WERI-Rb-1 (cell line): ENCODE measurements around the gene C1orf198.
A peak's percentile ranks its signal among the peaks of the same experiment; 100 is the strongest.

Experiments used
- DNase-seq: peaks from one replicate; pipeline ENCODE4 v3.0.0-alpha.2; 2020
- H3K27ac ChIP-seq: fragments of 250-450 bp; sonication (Bioruptor Pico); 2 replicates; pipeline ENCODE4 v1.5.1; 2020; ENCODE audit warnings: mild to moderate bottlenecking, moderate library complexity
- H3K27me3 ChIP-seq: fragments of 250-450 bp; sonication (Bioruptor Pico); 2 replicates; pipeline ENCODE4 v1.5.1; 2021; ENCODE audit warnings: mild to moderate bottlenecking, low read depth, moderate library complexity; ENCODE audit not compliant: insufficient read depth, severe bottlenecking
- H3K36me3 ChIP-seq: fragments of 250-450 bp; sonication (Bioruptor Pico); 2 replicates; pipeline ENCODE4 v1.5.1; 2020; ENCODE audit warnings: mild to moderate bottlenecking, moderate library complexity
- H3K4me3 ChIP-seq: 2 replicates; pipeline ENCODE4 v1.5.1; 2011; ENCODE audit warnings: low read depth, mild to moderate bottlenecking, control low read depth, low read length
- H3K9me3 ChIP-seq: fragments of 250-450 bp; sonication (Bioruptor Pico); 2 replicates; pipeline ENCODE4 v1.5.1; 2021; ENCODE audit warnings: mild to moderate bottlenecking, moderate library complexity; ENCODE audit not compliant: severe bottlenecking
- TF ChIP-seq, protein P1 (sequence below): IDR thresholded peaks from 2 replicates; pipeline ENCODE4 v1.5.1; 2011; ENCODE audit warnings: low read depth, mild to moderate bottlenecking, control low read depth, inconsistent platforms, low read length

C1orf198 gene

DNA sequence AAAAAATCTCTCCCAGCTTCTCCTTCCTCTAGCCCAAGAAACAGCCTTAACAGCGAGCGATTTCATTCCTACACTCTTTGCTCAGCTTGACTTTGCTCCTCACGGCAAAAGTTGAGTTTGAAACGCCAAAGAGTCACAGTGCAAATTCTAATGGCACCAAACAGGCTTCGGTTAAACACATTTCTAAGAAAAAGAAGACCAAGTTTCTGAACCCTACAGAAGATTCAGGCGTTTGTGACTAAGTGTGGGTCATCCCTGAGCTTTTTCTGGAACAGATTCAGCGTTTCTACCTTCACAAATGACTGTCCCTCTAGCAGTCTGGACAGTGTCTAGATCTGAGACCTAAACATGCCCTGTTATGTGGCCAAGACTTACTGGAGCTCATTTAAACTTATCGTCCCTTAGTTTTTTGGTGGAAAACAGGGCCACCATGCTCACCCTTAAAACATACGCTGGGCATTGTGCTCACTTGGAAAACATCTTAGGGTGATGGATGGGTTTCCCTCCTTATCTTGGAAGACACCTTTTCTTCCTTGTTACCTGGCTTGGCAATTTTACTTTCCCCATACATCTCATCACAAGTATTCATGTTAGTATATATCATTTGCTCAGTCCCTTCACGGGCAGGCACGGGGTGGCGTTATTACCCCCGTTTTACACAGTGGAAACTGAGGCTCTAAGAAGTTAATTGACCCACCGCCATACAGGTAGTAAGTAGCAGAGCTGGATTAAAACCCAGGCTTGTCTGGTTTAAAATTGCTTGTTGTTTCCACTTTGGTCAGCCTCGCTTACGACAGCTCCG, 1.0 kb downstream of the C1orf198 start:
- no peak for DNase-seq
- peak overlapping the region; percentile 85 for H3K4me3 ChIP-seq
- TF ChIP-seq, protein P1, sequence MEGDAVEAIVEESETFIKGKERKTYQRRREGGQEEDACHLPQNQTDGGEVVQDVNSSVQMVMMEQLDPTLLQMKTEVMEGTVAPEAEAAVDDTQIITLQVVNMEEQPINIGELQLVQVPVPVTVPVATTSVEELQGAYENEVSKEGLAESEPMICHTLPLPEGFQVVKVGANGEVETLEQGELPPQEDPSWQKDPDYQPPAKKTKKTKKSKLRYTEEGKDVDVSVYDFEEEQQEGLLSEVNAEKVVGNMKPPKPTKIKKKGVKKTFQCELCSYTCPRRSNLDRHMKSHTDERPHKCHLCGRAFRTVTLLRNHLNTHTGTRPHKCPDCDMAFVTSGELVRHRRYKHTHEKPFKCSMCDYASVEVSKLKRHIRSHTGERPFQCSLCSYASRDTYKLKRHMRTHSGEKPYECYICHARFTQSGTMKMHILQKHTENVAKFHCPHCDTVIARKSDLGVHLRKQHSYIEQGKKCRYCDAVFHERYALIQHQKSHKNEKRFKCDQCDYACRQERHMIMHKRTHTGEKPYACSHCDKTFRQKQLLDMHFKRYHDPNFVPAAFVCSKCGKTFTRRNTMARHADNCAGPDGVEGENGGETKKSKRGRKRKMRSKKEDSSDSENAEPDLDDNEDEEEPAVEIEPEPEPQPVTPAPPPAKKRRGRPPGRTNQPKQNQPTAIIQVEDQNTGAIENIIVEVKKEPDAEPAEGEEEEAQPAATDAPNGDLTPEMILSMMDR, result no peak
- H3K27me3 ChIP-seq, result no peaks in the 10 kb centered on the region
- H3K27ac ChIP-seq, result peak overlapping the region; percentile 93
- peaks cover 21% of the 10 kb centered on the region for H3K36me3 ChIP-seq
- H3K9me3 ChIP-seq, result no peaks in the 10 kb centered on the region

DNA sequence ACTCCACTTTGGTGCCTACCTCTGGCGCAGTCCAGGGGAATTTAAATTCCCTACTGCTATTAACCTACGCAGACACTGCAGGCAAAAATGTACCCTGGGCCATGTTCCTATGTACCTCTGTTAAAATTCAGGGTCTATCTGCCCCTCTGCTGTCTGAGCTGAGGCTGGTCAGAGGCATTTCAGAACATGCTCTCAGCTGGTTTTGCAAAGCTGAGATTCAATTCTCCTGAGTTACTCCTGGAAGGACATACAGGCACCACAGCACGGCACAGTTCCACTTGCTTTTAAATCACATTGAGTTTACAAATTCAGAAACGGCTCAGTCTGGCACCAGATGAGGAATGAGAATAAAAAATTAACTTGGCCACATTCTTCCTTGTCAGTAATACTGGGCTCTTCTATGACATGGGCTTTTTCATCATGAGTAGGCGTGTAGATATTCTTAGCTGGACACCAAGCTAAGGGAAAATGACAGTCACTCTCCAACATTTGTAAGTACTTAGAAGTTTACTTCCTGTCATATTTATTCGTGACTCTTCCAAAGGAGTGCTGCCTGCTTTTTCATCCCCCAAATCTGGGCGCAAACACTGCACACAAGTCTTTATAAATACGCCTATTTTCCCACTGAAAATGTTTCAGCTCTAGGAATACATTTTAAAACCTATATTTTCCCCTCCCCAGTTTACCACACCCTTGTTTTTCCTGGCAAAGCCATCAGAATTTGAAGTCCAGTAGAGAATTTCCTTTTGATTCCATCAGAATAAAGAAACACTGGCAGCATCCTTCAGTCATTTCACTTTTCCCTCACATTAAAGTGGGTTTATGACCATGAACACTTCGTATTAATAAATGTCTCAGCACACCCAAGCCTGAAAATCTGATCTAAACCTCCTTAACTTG, 1.9 kb downstream of the C1orf198 start:
- H3K36me3 ChIP-seq, result peaks cover 30% of the 10 kb centered on the region
- no peaks in the 10 kb centered on the region for H3K9me3 ChIP-seq
- TF ChIP-seq, protein P1, result no peak
- no peak overlapping the region for H3K27ac ChIP-seq
- no peak for DNase-seq
- no peak overlapping the region for H3K4me3 ChIP-seq
- H3K27me3 ChIP-seq, result no peaks in the 10 kb centered on the region

DNA sequence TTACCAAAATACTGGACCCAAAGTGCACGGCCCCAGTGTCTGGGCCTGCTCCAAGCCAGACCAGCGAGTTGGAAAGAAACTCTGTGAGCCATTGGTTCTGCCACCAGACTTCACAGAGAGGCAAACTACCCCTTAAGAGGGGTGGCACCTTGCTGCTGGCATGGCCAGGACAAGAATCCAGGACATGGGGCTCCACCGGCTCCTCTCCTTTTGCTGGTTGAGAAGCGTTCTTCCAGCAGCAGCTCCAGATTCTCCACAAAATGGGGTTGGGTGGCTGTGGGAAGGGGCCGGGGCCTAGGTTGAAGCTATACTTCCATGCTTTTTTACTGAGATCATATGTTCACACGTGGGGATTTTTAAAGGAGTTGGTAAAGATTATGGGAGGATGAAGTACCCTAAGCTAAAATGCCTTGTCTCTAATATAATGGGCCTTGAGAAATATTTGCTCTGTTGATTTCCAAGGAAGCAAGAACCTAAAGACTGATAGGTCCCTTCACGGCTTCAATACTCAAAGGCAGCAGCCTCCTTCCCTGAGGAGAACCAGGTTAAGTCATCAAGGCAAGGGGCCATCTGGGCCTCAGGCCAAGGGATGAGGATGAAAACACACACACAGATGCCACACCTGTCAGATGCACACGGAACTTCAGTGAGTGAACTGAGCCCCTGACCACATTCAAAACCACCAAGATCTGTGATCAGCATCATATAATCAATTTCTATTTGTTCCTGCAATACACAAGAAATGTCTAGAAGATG, 3.1 kb downstream of the C1orf198 start:
- Histone ChIP-seq H3K27ac (no peak overlapping the region), H3K27me3 (no peaks in the 10 kb centered on the region)
- no peak for DNase-seq

DNA sequence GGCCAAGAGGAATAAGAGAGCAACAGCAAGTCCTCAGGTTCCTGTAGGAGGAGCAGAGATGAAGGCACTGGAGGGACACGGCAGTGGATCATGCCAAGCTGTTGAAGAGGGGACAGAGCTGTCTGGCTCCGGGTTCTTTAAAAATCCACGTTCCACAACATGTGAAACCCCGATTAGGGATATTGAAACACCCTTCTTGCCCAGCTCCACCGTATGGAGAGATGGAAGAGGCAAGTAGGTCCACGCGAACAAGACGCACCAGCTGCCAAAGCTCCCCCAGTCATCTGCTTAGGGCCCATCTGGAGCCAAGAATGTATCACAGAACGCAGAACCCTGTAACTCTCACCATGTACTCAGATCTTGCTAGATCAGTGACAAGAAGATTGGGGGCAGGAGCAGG, 3.9 kb downstream of the C1orf198 start:
- Histone ChIP-seq H3K27me3 (no peaks in the 10 kb centered on the region), H3K4me3 (no peak overlapping the region), H3K9me3 (no peaks in the 10 kb centered on the region), H3K36me3 (peaks cover 33% of the 10 kb centered on the region), H3K27ac (no peak overlapping the region)
- TF ChIP-seq, protein P1, result no peak
- no peak for DNase-seq

More for the DNA sequence above, 3.1 kb downstream of the C1orf198 start:
- Histone ChIP-seq H3K36me3 (peaks cover 33% of the 10 kb centered on the region), H3K9me3 (no peaks in the 10 kb centered on the region), H3K4me3 (no peak overlapping the region)
- TF ChIP-seq, protein P1, result no peak

DNA sequence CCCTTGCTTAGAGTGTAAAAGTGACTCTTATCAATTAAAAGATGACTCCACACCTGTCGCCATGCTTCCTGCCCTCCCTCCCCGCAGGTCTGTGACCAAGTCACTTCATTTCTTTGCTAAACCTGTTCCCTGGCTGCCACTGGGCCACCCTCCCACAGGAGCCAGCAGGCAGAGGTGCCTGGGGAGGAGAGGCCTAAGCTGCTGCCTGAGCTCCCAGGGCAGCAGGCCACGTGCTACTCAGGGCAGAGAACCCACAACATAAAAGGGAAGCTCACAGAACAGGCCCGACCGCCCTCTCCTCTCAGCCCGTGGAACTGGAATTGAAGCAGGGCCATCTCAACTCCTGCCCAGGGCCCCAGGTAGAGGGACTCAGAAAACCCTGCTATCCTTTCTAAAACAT, 4.9 kb downstream of the C1orf198 start:
- Histone ChIP-seq H3K4me3 (no peak overlapping the region), H3K9me3 (no peaks in the 10 kb centered on the region), H3K27ac (no peak overlapping the region), H3K27me3 (no peaks in the 10 kb centered on the region), H3K36me3 (peaks cover 35% of the 10 kb centered on the region)
- TF ChIP-seq, protein P1, result no peak
- DNase-seq, result no peak
